Stimulated activated CD4-positive, alpha-beta T cell treated with anti-CD3 and anti-CD28 coated beads, TNF-alpha, amount 100 ng/mL, for 48 hours (primary cell): ENCODE results near the gene ITGB6.

ENCODE experiments used
- DNase-seq, 3 donors: peaks; one replicate each; pipeline ENCODE4 v3.0.0-alpha.2; 2020; ENCODE audit warnings: low read depth in 3 of 3

The ITGB6 gene

DNA sequence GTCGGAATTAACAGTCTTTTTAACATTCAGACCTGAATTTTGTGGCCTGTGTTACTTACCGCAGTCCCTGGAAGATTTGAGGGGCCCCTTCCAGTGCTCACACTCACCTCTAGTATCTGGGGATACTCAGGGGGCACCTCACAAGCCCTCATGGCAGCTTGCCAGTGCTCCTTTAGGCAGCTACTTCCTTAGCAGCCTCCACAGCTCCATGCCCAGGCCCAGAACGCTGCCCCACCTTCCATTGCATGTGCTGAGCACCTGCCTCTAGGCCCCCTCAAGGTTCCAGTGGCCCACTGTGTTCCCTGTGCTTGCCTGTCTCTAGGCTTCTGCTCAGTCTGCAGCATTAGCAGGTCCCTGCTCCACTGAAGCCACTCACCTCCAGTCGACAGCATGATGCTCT, 107.6 kb downstream of the ITGB6 start:
- no peak for DNase-seq

DNA sequence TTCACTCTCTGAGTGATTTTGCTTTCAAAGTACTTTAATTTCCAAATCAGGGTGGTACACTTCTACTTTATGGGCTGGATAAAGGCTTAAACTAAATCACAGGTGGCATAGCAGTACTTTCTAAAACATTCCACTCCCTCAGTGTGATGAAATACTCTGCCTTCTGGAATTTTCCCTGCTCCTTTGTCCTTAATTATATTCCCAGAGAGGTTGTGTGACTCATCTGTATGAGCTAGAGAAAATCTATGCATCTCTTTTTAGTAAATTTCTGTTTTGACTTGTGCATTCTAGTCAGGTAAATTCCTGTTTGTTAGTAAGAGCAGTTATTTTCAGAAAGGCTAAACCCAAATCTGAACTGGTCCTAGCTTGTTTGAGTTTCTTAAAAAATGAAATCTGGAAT, 108.7 kb downstream of the ITGB6 start:
- no peak for DNase-seq

DNA sequence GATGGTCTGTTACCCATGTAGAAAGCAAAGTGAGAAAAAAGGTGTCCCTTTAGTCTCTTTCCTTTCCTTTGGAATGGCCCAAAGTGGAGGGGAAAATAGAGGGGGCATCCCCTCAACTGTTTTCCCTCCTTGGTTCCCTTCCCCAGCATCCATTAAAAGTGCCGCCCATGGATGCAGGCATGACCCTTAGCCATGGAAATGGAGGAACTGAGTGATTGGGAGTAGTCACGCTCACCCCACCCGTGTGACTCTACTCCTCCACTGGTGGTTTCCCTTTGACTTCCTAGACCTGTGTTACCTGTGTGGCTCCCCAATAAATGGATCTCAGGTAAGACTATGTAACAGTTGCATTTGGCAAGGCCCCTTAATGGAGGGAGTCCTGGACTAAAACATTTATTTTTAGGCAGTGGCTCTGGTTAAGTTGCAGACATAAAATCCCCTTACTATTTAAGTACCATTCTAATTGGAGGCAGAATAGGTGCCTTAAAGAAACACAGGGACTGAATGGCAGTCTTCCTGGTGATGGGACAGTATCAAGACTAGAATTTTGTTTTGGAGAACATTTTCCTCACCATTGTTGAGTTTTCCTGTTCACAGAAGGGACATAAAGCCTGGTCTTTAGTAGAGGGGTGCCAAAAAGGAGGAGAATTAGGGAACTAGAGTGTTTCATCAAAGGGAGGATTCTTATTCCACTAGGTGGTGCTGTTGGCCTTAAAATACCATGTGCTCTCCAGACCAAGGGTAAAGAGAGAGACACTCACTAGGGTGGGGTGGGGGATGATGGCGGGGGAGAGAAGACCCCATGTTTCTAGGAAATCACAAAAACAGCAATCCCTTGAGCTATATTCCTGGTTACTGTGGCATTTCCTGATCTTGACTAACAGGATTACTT, 112.0 kb downstream of the ITGB6 start:
- DNase-seq = no peak

GRCh38 chr2:160085662-160086061, 114.4 kb downstream of the ITGB6 start:
- no peak for DNase-seq

DNA sequence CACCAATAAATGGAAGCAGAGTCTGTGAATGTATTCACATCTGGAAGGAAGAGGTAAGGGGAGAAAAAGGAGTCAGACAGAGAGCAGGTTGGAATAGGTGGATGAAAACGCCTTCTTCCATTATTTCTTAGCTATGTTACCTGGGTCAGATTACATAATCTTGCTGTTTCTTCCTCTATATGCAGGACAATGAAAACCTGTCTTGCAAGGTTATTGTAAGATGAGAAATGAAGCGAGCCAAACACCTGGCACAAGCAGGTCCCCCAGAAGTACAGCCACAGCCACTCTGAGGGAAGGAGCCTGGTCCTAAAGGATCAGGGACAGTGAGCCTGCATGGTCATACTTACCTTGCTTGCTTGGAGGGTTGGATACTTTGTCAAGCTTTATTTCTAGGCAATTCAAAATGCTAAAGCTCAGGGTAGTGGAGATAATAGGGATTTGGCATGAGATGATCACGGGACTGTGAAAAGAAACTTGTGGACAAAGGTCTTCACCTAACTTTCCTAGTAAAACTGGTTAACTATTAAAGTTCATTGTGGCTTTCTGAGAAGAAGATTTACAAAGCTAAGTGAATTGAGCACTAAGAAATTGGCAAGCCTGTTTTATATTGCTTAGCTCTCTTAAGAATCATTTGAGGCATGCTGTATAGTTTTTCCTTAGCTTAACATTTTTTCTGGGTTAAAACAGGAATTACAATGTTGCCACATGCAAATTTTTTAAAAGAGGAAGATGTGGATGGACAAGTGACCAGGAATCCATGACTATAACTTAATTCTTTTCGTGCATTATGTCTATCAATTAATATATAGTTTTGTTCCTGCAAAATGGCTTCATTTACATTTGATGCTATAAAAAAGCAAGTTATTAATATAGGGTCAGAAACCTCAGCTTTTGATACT, 121.9 kb downstream of the ITGB6 start:
- DNase-seq = no peak

DNA sequence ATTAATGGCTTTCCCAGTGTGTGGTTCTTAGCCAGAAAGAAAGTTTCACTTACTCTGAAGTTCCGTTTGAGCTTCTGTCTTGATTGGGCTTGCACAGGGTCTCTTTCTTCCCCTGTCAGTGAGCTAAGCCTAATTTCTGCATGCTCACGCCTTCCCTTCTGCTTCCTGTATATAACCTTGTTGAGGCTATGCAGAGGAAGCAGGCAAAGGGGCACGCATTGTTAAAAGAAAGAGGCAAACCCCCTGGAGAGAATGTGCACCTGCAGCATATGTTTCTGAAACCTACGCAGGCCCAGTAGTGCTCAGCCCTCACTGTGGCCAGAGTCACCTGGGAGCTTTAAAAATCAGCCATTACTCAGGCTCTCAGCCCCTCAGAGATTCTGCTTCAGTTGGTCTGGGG, 123.2 kb downstream of the ITGB6 start:
- DNase-seq = no peak

- no peak for DNase-seq
Observed at GRCh38 chr2:160076241-160076640, 123.8 kb downstream of the ITGB6 start.

DNA sequence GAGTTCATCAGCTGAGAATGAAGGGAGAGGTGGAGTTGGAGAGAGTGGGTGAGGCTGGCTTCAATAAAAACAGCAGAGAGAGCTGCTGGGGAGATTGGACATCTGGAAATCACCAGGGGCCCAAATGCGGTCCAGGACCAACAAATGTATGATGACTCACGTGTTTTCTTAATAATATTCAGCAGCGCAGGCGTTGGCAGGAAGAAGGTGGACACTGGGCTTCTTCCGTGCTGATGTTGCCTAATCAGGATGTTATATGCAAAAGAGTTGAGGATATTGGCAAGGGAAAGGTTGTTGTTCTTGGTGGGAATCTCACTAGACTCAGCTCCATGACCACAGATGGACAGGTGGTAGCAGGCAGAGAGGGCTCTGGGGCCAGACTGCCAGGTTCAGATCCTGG, 124.9 kb downstream of the ITGB6 start:
- DNase-seq = no peak

GRCh38 chr2:160073284-160073888, 126.7 kb downstream of the ITGB6 start:
- no peak for DNase-seq

- DNase-seq = no peak
Observed at GRCh38 chr2:160068906-160069305, 131.2 kb downstream of the ITGB6 start.

GRCh38 chr2:160064916-160065315, 135.2 kb downstream of the ITGB6 start:
- DNase-seq = no peak

DNA sequence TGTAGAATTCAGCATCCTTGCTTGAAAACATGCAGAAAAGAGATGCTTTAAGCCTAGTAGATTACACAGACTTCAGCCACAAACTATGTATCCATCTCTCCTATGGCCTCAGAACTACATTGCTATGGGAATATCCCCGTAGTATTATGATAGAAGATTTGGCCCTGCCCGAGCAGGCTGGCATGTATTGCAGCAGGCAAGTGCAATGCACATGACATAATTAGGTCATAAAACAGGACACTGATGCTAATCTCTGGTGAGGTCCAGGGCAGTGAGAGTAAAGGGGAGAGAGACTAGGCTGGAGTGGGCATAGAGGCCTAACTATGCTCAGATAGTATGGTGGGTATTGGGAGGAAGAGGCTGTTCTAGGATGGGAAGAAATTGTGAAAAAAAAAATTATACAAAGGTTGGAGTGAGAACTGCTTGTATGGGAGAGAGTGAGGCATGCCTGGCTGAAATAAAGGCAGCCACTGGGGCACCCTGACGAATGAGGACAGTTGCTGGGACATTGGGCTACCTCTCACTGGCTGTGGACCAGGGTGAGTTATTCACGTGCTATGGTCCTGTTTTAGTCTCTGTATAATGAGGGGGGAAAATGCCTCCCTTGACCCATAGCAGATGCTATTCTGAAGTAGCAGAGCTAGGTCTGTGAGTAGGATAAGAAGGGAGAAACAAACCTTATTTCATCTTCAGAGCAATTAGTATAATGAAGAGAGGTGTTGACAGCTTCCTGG, 136.0 kb downstream of the ITGB6 start:
- DNase-seq = no peak

DNA sequence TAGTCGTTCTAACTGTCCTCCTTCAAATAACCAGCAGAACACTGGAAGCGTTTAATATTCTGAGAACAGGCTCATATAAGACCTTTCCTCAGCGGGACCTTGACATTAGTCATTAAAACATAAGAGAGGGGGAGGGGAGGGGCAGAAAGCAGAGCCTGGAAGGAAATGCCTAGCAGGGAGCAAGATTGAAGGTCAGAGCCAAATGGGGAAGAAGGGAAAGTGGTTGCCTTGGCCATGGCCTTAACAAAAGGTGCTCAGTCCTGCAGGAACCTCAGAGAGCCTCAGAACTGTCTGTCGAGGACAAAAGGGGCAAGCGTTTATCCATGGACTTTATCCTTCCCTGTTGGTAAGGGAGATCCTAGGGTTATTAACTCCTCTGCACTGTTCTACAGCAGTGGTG, 136.8 kb downstream of the ITGB6 start:
- DNase-seq = no peak

- DNase-seq = peak in 1 of 3 donors; percentile 4
Observed at GRCh38 chr2:160062292-160063005, 137.6 kb downstream of the ITGB6 start, which contains the start of gene PLA2R1. Gene PLA2R1 (minus strand): TSS chr2:160062615. CDS start chr2:160062403, 212 bp downstream.

- no peak for DNase-seq
Observed at GRCh38 chr2:160061944-160062291, 138.2 kb downstream of the ITGB6 start.

DNA sequence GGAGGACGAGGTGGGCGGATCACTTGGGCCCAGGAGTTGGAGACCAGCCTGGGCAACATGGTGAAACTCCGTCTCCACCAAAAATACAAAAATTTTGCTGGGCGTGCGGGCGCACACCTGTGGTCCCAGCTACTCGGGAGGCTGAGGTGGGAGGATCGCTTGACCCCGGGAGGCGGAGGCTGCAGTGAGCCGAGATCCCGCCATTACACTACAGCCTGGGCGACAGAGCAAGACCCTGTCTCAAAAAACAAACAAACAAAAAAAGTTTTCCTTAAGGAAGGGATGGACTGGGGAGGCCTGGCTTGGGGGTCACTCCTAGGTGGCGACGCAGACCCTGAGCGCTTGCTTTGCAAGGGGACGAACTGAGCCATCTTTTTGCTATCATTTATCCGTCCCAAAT, 138.5 kb downstream of the ITGB6 start:
- no peak for DNase-seq

DNA sequence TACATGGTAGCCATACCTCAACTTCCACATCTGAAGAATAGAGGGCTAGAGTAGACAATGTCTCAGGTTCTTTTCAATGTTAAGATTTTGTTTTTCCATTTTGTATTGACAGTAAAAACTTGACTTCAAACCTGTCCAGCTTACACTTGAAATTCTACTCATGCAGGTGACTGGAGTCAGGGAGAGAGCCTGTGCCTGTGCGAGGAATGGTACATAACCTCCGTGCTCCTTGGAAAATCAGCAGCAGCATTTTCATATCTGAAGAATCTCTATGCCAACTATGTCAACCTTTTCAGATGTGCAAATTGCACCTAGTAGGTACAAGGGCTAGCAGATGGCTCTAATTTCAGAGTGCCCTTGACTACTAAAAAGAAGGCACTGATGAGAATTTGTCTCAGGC, 139.8 kb downstream of the ITGB6 start:
- DNase-seq = no peak

DNA sequence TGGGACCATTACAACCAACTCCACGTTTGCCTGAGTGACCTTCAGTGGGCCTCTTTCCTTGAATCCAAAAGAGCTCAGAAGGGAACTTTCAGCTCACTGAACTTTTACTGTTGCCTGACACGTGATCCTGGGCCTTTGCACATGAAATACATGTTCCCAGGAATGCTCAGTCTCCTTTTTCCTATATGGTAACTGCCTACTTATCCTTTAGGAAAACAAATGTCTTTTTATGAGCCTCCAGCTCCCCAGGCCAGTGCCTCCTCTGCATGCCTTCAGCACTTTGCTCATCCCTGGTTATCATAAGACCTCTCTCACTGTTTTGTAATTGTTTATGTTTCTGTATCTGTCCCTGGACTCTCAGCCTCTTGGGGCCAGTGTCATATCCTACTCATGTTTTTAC, 142.7 kb downstream of the ITGB6 start:
- no peak for DNase-seq

- DNase-seq = no peak
Observed at GRCh38 chr2:160055726-160056108, 144.4 kb downstream of the ITGB6 start.

DNA sequence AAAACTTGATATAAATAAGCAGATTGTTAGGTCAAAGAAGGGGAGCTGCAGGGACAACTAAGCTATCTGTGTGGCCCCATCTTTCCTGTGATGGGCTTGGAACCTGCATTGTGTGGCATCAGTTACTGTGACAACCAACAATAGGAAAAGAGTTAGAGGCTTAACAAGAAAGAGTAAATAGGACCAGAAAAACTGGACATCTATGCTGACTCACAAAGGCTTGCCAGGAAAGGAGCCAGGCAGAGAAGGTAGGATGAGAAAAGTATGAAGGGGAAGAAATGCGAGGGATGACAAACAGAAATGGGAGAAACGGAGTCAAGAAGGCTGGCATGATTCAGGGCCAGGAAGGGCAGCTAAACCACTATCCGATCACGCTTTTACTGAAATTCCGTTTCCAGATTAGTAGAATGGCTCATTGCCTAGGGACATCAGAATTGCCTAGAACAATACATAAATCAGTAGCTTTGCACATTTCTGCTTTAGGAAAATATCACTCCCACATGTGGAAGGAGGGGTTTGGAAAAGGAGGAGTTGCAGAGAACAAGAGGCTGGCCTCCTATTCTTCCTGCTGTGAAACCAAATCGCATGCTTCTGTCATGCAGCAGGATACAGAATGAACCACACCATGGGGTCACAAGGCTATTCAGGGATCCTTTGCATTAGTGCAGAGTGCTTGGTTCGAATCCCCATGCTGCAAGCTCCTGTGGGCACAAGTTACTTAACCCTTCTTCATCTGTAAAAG, 144.9 kb downstream of the ITGB6 start:
- no peak for DNase-seq
